ENCODE measurements around the gene MFNG.

The MFNG gene

DNA sequence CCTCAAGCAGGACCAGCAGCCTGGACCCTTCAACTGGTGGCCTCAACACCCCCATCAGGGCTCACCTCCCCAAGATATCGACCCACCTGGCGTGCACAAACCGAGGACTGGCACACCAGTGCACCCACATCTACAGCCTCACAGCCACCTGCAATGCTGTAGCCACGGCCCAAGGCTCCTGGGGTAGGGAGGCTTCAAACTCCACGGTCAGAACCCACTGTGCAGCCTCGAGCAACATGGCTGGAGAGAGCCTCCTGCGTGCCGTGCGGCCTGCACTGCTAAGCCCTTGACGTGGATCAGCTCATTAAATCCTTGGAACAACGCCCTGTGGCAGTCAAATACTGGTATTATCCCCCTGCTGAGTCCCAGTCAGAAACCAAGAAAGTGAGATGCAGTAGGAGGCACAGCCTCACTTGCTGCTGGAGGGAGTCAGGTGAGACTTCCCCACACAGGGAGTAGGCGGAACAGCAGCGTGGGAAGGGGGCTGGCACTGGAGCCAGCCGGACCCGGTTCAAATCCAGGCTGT lies 28.4 kb upstream of the MFNG start:
- DNase-seq (ENCODE audit: low read depth in 2 of 2): no peak

DNA sequence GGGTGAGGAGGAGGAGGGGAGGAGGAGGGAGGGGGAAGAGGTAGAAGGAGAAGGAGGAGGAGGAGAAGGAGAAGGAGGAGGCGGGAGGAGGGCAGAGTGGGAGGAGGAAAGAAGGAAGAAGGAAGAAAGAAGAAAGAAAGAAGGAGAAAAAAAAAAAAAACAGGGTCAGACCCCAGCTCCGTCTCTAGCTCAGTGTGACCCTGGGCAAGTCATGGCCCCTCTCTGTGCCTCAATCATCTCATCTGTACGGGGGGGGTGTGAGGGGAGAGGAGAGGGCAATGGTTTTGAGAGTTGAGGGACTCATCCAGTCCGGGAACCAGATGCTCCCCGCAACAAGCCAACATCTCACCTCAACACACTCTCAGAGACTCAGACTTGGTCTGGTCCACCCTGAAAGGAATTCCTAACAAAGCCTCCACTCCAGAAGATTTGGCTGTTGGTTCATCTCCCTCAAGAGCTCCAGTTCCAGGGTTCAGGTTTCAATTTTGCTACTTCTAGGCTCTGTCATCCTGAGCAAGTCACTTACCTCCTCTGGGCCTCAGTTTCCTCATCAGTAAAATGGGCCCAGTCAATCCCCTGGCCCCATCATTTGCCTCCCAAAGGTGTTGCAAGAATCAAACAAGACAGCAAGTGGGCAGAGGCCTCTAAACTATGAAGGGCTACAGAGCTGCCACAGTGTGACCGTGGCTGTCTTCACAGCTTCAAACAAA lies 25.4 kb upstream of the MFNG start:
- DNase-seq (ENCODE audit: low read depth in 2 of 2): no peak

DNA sequence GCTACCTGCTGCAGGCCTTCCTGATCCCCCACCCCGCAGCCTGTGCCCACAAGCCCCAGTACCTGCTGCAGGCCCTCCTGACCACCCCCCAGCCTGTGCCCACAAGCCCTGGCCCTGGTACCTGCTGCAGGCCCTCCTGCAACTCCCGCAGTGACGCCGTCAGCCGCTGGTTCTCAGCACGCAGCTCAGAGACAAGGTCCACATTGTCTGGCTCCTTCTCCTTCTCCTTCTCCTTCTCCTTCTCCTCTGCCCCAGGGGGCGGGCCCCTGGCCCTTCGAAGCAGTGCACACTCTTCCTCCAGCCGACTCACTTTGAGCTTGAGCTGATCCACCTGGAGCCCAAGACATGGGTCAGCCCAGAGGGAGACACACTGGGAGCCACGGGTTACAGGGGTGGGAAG lies 23.9 kb upstream of the MFNG start:
- no peak for DNase-seq (ENCODE audit: low read depth in 2 of 2)

DNA sequence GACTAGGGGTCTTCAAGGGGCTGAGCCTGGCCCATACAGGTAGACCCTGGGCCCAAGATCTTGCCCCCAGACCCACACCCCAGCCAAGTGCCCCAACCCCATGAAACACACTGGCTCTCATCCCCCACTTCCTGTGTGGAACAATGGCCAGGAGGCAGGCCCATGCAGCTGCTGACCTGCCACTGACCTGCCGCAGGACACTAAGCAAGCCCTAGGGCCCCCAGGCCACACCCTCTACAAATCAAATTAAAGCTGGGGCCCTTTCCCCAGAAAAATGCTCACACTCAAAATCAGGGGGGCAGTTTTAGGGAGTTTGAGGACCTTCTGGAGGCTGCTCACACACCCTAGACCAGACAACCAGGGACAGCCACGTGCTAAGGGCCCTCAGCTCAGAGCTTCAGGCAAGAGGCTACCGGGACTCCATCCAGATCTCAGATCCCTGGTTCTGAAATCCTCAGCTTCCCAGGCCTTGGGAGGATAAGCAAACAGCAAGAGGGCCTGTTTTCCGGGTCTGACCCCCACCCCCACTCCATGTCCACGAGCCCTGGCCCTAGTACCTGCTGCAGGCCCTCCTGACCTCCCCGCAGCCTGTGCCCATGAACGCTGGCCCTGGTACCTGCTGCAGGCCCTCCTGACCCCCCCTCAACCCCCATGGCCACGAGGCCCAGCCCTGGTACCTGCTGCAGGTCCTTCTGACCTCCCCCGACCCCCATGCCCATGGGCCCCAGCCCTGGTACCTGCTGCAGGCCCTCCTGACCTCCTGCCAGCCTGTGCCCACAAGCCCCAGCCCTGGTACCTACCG lies 23.1 kb upstream of the MFNG start:
- no peak for DNase-seq (ENCODE audit: low read depth in 2 of 2)

DNA sequence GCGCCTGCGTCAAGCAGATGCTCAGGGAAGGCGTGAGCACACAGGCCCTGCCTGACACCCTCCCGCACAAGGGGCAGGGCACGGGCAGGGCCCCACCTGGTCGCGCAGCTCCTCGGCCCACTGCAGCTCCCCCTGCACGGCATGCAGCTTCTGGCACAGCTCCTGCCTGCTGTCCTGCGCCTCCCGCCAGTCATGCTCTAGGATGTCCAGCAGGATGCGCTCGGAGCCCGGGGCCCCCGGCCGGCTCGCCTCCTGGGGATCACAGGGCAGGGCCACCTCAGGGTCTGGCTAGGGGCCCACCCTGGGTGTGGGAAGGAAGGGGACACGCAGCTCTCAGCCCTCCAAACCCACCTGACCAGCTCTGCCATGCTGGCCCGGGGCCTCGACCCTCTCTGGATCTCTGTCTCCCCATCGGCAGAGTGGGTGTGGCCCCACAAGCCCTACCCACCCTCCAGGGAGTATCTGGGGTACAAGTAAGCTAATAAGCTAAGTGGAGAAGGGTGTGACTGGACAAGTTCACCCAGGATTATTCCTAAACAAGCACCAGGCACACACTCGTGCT lies 22.3 kb upstream of the MFNG start:
- DNase-seq (ENCODE audit: low read depth in 2 of 2): no peak

DNA sequence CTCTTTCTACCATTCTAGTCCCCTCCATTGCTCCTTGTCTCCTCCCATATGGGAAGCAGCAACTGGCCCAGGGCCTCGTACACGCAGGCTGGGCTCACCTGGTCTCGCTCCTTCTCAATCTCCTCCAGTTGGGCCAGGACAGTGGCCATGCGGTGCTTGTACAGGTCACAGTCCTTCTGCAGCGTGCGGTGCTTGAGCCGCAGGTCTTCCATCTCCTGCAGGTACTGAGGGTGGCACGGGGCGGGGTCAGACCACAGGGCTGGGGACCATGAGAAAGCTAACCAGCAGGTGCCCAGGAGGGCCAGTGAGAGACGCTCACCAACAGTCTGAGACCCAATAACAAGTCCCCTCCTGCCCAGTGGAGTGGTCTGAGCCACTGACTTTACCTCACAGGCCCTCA lies 21.5 kb upstream of the MFNG start:
- DNase-seq (ENCODE audit: low read depth in 2 of 2): no peak

DNA sequence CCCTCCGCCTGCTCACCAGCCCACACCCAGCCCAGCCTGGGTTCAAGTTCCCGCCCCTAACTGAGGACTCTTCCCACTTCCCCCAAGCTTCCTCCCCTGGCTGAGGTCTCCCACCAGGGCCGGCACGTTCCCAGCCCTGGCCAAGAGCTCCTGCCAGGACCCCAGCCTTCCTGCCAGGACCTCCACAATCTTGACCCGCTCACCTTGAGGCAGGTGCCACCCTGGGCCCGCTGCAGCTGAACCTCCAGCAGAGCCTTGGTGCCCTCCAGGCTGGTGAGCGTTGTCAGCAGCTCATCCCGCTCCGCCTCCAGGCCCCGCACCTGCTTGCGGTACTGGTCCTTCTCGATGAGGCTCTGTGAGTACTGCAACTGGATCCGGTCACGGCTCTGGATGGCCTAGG lies 19.8 kb upstream of the MFNG start:
- no peak for DNase-seq (ENCODE audit: low read depth in 2 of 2)

DNA sequence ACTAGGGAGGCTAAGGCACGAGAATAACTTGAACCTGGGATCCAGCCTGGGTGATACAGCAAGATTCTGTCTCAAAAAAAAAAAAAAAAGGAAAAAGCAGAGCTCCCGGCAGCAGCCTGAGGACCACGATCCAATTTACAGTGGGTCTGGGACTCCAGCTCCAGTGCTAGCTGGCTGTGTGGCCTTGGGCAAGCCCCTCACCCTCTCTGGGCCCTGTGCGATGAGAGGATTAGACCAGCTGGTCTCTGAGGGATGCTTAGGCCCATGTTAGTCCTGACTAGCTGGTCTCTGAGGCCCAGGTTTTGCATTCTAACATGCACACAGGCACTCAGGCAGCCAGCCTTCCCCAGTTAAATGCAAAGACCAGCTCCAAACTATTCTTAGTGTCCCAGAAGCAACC lies 19.4 kb upstream of the MFNG start:
- DNase-seq (ENCODE audit: low read depth in 2 of 2): no peak

DNA sequence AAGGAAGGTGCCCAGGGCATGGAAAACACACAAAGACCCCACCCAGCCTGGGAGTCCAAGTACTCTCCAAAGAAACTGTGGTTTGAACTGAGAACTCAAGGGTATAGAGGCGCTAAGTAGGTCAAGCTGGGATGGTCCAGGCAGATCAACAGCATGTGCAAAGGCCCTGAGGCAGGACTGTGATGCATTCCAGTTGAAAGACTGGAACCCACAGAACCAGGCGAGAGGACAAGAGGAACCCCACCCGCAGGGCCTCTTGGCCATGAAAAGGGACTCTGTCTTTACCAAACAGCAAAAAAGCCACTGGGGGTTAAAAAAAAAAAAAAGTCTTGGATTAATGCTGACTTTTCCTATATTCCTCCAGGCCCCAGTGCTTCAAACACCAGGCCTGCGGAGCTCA lies 18.8 kb upstream of the MFNG start:
- no peak for DNase-seq (ENCODE audit: low read depth in 2 of 2)

DNA sequence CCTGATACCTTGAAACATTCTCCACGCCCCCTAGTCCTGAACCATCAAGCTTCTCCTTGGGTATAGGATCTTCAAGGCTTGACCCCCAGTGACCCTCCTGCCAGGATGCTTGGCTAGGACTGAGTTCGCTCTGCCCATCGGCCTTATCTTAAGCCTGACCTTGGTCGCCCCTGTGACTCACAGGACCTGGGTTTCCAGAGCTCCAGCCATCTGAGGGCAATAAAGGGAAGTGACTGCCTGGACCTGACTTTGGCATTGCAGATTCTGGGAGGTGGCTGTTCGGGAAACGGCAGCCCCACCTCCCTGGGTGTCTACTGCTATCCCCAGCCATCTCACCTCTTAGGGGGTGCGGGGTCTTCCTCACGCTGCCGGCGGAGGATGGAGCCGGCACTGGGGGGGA lies 17.7 kb upstream of the MFNG start:
- DNase-seq (ENCODE audit: low read depth in 2 of 2): no peak

DNA sequence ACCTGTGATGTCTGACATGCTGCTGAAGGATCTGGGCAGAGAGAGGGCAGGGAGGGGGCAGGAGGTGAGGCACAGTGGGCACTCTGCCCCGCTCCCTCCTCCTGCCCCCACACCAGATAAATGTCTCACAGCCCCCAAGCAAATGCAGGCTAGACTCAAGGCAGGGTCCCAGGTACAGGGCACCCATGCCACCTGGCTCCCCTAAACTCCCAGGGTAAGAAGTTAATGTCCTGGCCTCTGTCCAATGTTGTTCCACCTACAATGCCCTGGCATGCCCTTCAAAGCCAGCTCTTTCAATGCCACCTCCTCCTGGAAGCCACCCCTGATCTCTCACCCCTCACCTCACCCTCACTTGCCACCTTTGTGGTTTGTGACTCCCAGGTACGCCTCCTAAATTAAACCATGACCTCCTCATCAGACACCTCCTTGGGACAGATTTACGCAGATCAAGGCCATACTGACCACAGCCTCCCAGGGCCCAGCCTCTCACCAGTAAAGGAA lies 17.0 kb upstream of the MFNG start:
- DNase-seq (ENCODE audit: low read depth in 2 of 2): no peak

DNA sequence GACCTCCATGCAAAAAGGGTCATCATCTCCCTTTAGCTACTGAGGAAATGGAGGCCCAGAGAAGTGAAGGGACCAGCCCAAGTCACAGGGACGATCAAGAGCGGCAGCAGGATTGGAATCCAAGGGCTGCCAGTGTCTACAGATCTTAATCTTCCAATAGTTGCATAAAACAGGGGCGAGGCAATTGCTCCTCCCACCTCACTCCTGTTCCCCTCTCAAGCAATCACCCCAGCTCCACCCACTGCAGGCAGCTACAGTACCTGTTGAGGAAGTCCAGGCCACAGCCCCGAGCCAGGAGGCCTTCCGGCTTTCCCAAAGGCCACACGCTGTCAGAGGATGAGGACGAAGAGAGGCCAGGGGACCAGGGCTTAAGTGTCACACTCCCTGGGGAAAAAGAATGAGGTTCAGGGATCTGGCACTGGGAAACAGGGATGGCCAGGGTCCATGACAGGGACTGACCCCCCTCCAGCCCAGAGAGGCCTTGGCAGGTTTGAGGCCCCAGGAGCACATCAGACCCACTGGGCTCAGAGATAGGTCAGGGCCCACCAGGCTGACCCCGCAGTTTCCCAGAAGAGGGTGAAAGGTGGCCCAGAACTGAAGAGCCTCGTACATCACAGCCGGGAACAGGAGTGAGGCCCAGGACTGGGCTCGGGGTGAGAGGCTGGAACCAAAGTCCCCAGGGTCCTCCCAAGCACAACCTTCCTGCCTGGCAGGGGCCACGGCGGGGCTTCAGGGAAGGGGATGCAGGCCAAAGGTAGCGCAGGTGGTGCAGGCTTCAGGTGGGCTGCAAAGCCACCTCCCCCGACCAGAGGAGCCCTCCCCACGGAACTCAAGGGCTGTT lies 16.4 kb upstream of the MFNG start:
- no peak for DNase-seq (ENCODE audit: low read depth in 2 of 2)

DNA sequence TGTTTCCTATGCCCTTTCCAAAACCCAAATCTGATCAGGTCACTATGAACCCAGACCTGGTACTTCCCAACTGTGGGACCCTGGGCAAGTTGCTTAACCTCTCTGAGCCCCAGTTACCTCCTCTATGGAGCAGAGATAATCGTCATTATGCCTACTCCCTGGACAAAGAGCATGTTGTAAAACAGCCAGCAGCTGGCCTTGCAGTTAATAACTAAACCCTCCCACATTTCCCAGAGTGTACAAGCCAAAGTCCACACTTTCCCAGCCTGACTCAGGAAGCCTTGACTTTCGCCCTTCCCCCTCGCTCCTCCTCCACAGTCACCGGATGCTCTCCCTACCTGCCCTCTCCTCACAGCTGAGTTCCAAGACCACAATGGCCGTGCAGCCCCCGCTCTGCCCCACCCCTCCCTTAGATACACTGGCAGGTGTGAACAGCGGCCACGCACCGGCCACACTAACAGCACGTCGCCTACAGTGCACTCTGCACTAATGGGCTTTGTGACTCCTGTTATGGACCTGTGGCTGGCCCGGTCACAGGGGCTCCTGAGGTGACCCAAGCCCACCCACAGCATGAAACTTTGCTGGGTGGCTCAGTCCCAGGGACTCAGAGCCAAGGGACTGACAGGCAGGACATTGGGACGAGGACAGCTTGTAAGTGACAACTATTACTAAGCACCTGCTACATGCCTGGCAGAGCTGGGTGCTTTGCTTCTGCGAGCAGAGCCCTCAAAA lies 15.6 kb upstream of the MFNG start:
- DNase-seq (ENCODE audit: low read depth in 2 of 2): no peak

DNA sequence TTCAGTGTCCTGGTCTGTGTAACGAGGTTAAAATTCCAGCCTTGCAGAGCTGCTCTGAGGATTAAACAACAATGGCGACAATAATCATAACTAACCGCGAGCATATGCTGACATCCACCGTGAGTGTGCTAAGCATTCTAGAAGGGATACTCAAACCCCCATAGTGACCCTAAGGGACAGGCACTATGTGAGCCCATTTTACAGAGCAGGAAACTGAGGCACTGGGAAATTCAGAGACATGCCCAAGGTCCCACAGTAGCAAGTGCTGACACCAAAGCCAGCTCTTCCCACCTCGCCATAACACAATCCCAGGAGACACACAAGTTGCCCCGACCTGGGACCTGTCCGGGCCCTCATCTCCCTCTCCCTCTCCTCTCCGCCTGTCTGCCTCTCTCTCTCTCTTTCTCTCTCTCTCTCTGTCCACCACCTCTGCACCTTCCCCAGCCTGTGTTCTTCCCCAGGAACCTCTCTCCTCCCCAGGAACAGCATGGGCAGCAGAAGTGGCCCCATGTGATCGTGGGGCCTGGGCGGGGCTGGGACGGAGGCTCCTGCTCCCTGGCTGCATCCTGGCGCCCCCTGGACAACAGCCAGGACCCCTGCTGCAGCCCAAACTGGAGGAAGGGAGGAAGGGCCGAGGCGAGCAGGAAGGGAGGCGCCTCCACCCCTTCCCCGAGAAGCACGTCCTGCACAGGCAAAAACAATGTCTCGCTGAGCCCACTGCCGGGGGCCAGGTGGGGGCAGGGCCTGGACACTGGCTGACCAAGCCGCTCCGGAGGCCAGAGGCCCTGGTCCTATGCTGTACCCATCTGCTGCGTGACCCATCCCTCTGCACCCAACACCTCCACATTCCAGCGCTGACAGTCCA lies 14.8 kb upstream of the MFNG start:
- DNase-seq (ENCODE audit: low read depth in 2 of 2): no peak

DNA sequence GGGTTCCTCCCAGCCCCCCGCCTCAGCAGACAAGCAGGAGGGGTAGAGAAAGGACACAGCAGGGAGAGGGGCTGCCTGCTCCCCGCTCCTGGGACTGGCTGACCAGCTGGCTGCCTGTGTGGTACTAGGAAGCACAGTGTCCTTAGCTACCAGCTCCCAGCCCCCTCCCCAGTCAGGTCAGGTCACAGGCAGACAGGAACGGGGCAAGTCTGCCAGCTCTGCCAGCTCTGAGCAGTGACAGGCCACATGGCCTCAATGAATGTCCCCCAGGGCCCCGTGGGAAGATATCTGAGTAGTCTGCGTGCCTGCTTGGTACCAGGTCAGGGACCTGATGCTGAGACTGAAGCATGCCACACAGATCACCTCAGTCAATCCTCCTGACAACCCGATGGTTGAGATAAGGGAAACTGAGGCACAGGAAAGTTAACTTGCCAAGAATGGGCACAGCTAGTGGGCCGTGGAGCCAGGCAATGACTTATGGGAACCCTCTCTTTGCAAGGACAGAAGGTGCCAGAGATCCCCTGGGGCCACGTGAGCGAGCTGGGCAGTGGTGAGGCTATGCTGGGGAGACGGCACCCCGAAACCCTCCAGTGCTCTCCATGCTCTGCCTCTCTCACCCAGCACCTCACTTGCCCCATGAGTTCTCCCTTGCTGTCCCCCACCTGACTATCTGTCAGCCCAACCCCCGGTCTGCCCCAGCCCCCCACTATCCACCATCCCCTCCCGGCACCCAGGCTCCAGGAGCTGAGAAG lies 13.8 kb upstream of the MFNG start:
- DNase-seq (ENCODE audit: low read depth in 2 of 2): no peak

DNA sequence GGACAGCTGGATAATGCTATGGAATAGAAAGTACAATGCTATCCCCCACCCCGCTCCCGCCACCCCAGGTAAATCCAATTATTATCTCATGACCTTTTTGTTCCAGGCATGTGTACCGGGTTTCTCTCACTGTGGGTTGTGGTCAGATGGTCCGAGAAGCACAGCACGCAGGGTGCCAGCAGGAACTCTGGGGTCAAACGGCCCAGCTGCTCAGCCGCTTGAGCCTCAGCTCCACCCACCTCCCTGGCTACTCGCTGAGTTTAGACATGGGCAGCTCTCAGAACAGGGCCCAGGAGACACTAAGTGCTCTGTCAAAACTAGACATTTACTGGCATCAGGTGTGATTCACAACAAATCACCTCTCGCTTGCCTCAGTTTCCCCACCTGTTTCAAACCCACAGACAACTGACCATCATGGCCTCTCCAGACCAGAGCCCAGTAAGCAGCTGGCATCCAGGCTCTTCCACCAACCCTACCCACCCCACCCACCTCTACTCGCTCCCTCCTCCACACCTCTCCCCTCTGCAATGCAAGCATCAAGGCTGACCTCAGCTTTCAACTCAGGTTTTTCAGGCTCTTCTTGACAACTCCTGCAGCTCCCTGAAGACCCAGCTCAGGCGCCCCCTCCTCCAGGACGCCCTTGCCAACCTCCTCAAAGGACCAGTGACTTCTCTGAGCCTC lies 13.0 kb upstream of the MFNG start:
- DNase-seq (ENCODE audit: low read depth in 2 of 2): no peak

DNA sequence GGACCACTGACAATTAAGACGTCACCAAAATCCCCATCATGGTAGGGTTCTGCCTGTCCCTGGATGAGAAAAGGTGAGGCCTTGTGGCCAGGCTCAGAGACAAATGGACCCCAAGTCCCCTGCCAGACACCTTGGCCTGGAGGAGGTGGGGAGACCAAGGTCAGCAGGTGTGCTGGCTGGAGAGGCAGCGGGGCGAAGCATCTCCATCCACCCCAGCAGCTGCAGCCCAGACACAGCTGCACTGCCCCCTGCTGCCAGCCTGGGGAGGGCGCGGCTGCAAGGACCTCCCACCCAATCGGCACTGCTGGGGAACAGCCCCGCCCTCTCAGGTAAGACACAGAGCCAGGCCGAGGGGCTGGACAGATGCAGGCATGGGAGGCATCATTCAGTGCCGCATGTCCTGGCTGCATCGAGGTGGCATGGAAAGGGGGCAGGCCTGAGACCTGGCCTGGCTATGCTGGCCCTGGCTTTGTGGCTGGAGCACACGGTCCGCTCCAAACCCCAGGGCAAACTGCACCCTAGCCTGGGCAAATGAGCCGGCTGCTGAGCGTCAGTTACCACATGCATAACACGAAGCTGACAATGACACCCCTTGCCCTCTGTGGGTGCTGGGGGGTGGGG lies 12.2 kb upstream of the MFNG start:
- peak; percentile 22 to 55 for DNase-seq (ENCODE audit: low read depth in 2 of 2)

DNA sequence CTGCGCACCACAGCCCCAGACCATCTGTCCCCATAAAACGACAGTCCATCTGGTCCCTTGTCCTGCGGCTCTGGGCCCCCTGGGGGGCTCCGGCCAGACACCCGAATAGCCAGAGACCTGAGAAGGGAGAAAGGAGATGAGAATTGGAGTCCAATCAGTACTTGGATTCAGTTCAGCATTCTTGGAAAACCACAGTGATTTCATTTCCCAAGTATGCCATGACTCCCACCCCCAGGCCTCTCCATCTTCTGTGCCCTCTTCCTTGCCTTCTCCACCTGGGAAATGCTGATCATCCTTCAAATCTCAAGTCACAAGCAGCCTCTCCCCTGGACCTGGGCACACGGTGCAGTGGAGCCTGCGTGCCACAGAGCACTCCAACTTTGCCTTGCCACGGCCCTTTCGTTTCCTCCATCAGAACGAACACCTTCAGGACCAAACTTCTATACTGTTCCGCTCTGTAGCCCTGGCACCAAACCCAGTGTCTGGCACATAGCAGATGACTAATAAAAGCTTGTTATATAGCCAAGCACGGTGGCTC lies 10.9 kb upstream of the MFNG start:
- no peak for DNase-seq (ENCODE audit: low read depth in 2 of 2)

Measured in stimulated activated CD8-positive, alpha-beta memory T cell treated with anti-CD3 and anti-CD28 coated beads, Interleukin-7, amount 100 ng/mL, for 4 hours (primary cell).